ACC112 (cell line): ENCODE results near the gene C19orf44.
A peak's percentile ranks its signal among the peaks of the same experiment; 100 is the strongest.
"Not testable (repeated sequence)": the region's sequence is repeated elsewhere in the genome, so short reads cannot be mapped to it uniquely, and the experiment has no call there.

Source experiments
- H2AFZ ChIP-seq: fragments of 200-600 bp; sonication (generic); one replicate; pipeline ENCODE4 v1.6.0; 2017; ENCODE audit warnings: antibody characterized with exemption, low read length; ENCODE audit not compliant: unreplicated experiment
- H3K27ac ChIP-seq: fragments of 200-600 bp; sonication (generic); 2 replicates; pipeline ENCODE4 v1.5.1; 2014; ENCODE audit warnings: low read depth, mild to moderate bottlenecking, antibody characterized with exemption, low read length, moderate library complexity
- H3K27me3 ChIP-seq: fragments of 200-600 bp; sonication (generic); 2 replicates; pipeline ENCODE4 v1.6.1; 2014; ENCODE audit warnings: mild to moderate bottlenecking, antibody characterized with exemption, low read length, moderate library complexity, mixed read lengths; ENCODE audit not compliant: insufficient read depth
- H3K36me3 ChIP-seq: fragments of 200-600 bp; sonication (generic); 2 replicates; pipeline ENCODE4 v1.6.1; 2016; ENCODE audit warnings: mild to moderate bottlenecking, antibody characterized with exemption, low read length, moderate library complexity, mixed read lengths; ENCODE audit not compliant: insufficient read depth
- H3K4me1 ChIP-seq: fragments of 200-600 bp; sonication (generic); one replicate; pipeline ENCODE4 v1.6.1; 2016; ENCODE audit warnings: low read length, mixed read lengths; ENCODE audit not compliant: insufficient read depth, unreplicated experiment, control insufficient read depth
- H3K4me3 ChIP-seq: fragments of 200-600 bp; sonication (generic); 2 replicates; pipeline ENCODE4 v1.5.1; 2014; ENCODE audit warnings: mild to moderate bottlenecking, low read depth, low read length
- H3K79me2 ChIP-seq: fragments of 200-600 bp; sonication (generic); one replicate; pipeline ENCODE4 v1.6.0; 2016; ENCODE audit warnings: low read length; ENCODE audit not compliant: control insufficient read depth, unreplicated experiment, insufficient read depth

C19orf44 gene

DNA sequence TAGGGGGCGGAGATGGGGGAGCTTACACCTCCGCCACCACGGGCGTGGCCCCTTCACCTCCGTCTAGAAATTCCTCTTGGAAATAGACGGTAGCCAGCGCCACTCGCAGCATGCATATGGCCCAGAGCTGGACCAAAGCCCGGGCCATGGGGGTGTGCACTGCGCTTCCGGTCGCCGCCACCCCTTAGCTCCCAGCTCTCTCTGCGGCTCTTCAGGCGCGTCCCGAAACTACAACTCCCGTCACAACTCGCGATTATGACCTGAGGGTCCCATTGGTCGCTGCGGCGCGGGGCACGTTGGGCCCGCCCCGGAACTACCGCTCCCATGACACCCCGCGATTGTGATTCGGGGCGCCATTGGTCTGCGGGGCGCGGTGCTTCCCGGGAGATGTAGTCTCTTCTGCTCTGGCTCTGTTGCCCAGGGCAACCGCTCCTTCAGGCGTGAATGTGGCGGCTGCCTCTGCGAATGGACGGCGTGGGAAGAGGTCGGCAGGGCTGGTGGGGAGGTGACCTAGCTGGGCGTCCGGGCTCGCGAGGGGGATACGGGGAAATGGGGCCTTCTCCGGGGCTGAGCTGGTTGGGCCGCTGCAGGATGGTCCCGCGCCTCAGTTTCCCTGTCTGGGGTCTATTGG, at the start of gene C19orf44, which contains the start of gene CALR3:
Gene C19orf44, plus strand, starts transcription at position 413 of the 631 bp plus-strand sequence. CDS start 4,399 bp downstream, outside the sequence.
Gene CALR3, minus strand, starts transcription at position 186 of the 631 bp plus-strand sequence. Its CDS starts 38 bp downstream, at position 148.
- Histone ChIP-seq H2AFZ (peak within 1 kb of the TSS; percentile 96), H3K79me2 (peaks cover 10% of the 10 kb centered on the region), H3K36me3 (no peaks in the 10 kb centered on the region), H3K4me3 (peak within 1 kb of the TSS; percentile 78), H3K27me3 (no peaks in the 10 kb centered on the region), H3K27ac (peak within 1 kb of the TSS; percentile 61), H3K4me1 (peaks cover 4% of the 10 kb centered on the region)

GRCh38 chr19:16446724-16447368, 49.3 kb upstream of the C19orf44 start:
- Histone ChIP-seq H3K27me3 (no peaks in the 10 kb centered on the region), H3K4me1 (peaks cover 30% of the 10 kb centered on the region), H3K4me3 (no peak overlapping the region), H3K79me2 (peaks cover 65% of the 10 kb centered on the region), H2AFZ (no peak overlapping the region), H3K36me3 (no peaks in the 10 kb centered on the region), H3K27ac (peak overlapping the region; percentile 61; the same call in 1 of the 2 replicates)

DNA sequence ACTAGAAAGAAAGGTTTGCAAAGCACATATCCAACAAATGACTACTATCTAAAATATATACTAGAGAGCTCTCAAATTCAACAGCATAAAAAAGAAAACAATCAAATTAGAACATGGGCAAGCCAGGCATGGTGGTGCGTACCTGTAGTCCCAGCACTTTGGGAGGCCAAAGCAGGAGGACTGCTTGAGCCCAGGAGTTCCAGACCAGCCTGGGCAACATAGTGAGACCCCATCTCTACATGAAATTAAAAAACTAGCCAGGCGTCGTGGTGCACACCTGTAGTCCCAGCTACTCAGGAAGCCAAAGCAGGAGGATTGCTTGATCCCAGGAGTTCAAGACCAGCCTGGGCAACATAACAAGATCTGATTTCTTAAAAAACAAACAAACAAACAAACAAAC, 47.3 kb upstream of the C19orf44 start:
- not testable (repeated sequence) for H3K27ac ChIP-seq, H2AFZ ChIP-seq, H3K27me3 ChIP-seq, H3K4me3 ChIP-seq, H3K36me3 ChIP-seq
- H3K79me2 ChIP-seq = peaks cover 58% of the 10 kb centered on the region
- peaks cover 30% of the 10 kb centered on the region for H3K4me1 ChIP-seq

- Histone ChIP-seq H3K79me2 (peaks cover 59% of the 10 kb centered on the region), H3K27me3 (no peaks in the 10 kb centered on the region), H3K36me3 (no peaks in the 10 kb centered on the region), H2AFZ (no peak overlapping the region), H3K4me1 (peaks cover 30% of the 10 kb centered on the region), H3K27ac (no peak overlapping the region), H3K4me3 (no peak overlapping the region)
Measured at GRCh38 chr19:16449330-16449961, 46.7 kb upstream of the C19orf44 start.

- H3K36me3 ChIP-seq = no peaks in the 10 kb centered on the region
- no peak overlapping the region for H3K4me3 ChIP-seq
- no peaks in the 10 kb centered on the region for H3K27me3 ChIP-seq
- peaks cover 16% of the 10 kb centered on the region for H3K4me1 ChIP-seq
- H3K27ac ChIP-seq = no peak overlapping the region
- H2AFZ ChIP-seq = no peak overlapping the region
- peaks cover 58% of the 10 kb centered on the region for H3K79me2 ChIP-seq
Measured at GRCh38 chr19:16452325-16452724, 43.9 kb upstream of the C19orf44 start.

- H3K27ac ChIP-seq = no peak overlapping the region
Measured at GRCh38 chr19:16454351-16454918, 41.8 kb upstream of the C19orf44 start.

GRCh38 chr19:16455489-16455888, 40.7 kb upstream of the C19orf44 start:
- no peak overlapping the region for H3K4me3 ChIP-seq
- H3K27me3 ChIP-seq = no peaks in the 10 kb centered on the region
- H3K27ac ChIP-seq = no peak overlapping the region
- peaks cover 20% of the 10 kb centered on the region for H3K4me1 ChIP-seq
- no peak overlapping the region for H2AFZ ChIP-seq
- no peaks in the 10 kb centered on the region for H3K36me3 ChIP-seq
- H3K79me2 ChIP-seq = peaks cover 57% of the 10 kb centered on the region

More at GRCh38 chr19:16454351-16454918, 41.8 kb upstream of the C19orf44 start:
- Histone ChIP-seq H3K36me3 (no peaks in the 10 kb centered on the region), H3K27me3 (no peaks in the 10 kb centered on the region), H3K79me2 (peaks cover 56% of the 10 kb centered on the region), H3K4me3 (no peak overlapping the region), H2AFZ (no peak overlapping the region), H3K4me1 (peaks cover 20% of the 10 kb centered on the region)

- H3K27me3 ChIP-seq = no peaks in the 10 kb centered on the region
- peak overlapping the region; percentile 48 for H3K4me3 ChIP-seq
Measured at GRCh38 chr19:16456652-16457194, 39.5 kb upstream of the C19orf44 start.

GRCh38 chr19:16457195-16457953, 38.8 kb upstream of the C19orf44 start:
- H3K27me3 ChIP-seq = no peaks in the 10 kb centered on the region
- peak overlapping the region; percentile 46 for H3K27ac ChIP-seq
- peaks cover 20% of the 10 kb centered on the region for H3K4me1 ChIP-seq
- H2AFZ ChIP-seq = no peak overlapping the region
- H3K79me2 ChIP-seq = peaks cover 56% of the 10 kb centered on the region
- peak overlapping the region; percentile 48 for H3K4me3 ChIP-seq
- no peaks in the 10 kb centered on the region for H3K36me3 ChIP-seq

More at GRCh38 chr19:16456652-16457194, 39.5 kb upstream of the C19orf44 start:
- H2AFZ ChIP-seq = no peak overlapping the region
- H3K4me1 ChIP-seq = peaks cover 20% of the 10 kb centered on the region
- H3K27ac ChIP-seq = peak overlapping the region; percentile 46; the same call in 1 of the 2 replicates
- H3K36me3 ChIP-seq = no peaks in the 10 kb centered on the region
- H3K79me2 ChIP-seq = peaks cover 52% of the 10 kb centered on the region

DNA sequence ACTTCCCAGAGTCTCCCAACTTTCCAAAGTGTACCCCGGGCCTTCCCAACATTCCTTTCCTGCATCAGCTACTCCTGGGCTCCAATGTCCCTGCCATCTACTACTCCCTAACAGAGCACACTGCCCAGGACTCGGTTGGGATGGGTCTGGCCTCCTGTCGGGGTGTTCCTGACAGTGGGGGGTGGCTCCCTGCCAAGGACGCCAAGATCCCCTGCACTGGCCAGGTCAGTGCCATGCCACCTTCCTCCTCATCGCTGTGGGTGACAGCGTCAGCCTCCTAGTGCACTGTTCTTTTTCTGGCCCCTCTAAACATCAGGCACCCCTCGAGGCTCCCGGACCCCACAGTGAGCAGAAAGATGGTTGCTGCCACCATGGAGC, 38.3 kb upstream of the C19orf44 start:
- Histone ChIP-seq H3K4me1 (peaks cover 25% of the 10 kb centered on the region), H3K79me2 (peaks cover 61% of the 10 kb centered on the region), H3K27me3 (no peaks in the 10 kb centered on the region), H3K36me3 (no peaks in the 10 kb centered on the region), H3K4me3 (no peak overlapping the region; the same call in 1 of the 2 replicates), H2AFZ (no peak overlapping the region), H3K27ac (peak overlapping the region; percentile 46)
